OCI-LY1 (cell line): ENCODE data around the gene SLC12A4.

Source experiments
- EZH2 ChIP-seq: fragments of 200-600 bp; sonication (generic), shearing (Covaris generic); IDR thresholded peaks from 2 replicates; pipeline ENCODE4 v1.8.0; 2017; ENCODE audit warnings: borderline replicate concordance, mixed run types, mild to moderate bottlenecking, antibody characterized with exemption, low read length, moderate library complexity, mixed read lengths
- TF ChIP-seq, protein P1 (sequence below): fragments of 200-600 bp; sonication (generic), shearing (Covaris generic); IDR thresholded peaks from 2 replicates; pipeline ENCODE4 v1.5.1; 2017; ENCODE audit warnings: mild to moderate bottlenecking, antibody characterized with exemption, low read length, moderate library complexity, mixed read lengths

DNA sequence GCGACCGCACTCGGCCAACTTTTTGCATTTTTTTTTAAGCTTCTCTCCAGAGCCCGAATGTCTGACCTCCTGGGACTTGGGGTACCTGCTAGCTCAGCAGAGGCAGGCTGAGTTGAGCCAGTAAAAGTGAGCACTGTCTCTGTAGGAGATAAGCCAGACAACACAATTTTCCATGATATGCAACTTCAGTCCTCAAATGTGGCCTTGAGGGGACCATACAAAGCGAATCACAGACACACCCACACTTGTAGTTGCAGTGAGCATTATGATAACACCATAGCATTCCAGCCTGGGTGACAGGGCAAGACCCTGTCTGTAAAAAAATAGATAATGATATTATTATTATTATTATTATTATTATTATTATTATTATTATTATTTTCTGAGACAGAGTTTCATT lies 28.2 kb upstream of the SLC12A4 start:
- TF ChIP-seq, protein P1, sequence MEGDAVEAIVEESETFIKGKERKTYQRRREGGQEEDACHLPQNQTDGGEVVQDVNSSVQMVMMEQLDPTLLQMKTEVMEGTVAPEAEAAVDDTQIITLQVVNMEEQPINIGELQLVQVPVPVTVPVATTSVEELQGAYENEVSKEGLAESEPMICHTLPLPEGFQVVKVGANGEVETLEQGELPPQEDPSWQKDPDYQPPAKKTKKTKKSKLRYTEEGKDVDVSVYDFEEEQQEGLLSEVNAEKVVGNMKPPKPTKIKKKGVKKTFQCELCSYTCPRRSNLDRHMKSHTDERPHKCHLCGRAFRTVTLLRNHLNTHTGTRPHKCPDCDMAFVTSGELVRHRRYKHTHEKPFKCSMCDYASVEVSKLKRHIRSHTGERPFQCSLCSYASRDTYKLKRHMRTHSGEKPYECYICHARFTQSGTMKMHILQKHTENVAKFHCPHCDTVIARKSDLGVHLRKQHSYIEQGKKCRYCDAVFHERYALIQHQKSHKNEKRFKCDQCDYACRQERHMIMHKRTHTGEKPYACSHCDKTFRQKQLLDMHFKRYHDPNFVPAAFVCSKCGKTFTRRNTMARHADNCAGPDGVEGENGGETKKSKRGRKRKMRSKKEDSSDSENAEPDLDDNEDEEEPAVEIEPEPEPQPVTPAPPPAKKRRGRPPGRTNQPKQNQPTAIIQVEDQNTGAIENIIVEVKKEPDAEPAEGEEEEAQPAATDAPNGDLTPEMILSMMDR: no peak
- TF ChIP-seq EZH2: no peak
